ENCODE measurements around the gene ZNF736.
A peak's percentile ranks its signal among the peaks of the same experiment; 100 is the strongest.
"Not testable (repeated sequence)": the region's sequence is repeated elsewhere in the genome, so short reads cannot be mapped to it uniquely, and the experiment has no call there.

The ZNF736 gene

DNA sequence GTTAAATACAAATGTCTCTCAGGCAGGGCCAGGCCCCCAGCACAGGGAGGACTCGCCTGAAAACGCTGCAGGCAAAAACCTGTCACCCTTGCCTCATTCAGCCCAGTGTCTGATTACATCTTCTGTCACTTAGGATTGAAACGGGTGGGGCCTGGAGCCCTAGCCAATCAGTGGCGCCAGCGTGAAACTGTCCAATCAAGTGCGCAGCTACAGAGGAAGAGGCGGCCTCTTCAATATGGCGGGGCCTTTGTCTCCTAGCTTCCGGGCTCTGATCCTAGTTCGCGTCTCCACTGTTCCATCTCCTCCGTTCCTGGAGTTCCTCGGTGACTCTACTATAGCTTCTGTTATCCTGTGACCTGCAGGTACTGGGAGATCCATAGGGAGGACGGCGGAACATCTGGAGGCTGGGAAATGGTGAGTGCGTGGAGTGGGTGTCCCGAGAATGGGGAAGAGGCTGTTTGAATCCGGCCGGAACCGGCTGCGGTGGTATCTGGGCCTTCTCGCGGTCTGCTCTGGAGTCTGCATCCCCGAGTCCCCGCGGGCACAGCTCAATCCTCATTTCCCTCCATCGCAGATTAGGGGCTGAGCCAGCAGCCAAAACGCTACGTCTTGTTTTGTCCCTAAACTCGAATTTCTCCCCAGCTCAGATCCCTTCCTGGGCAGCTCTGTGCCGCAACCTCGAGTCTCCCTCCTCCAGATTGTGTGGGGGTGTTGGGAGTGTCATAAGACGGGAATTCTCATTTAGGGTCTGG, at the start of gene ZNF736:
Gene ZNF736, plus strand, starts transcription at position 222 of the 752 bp plus-strand sequence. Its CDS starts 190 bp downstream, at position 412.
- DNase-seq = peak; percentile 90

DNA sequence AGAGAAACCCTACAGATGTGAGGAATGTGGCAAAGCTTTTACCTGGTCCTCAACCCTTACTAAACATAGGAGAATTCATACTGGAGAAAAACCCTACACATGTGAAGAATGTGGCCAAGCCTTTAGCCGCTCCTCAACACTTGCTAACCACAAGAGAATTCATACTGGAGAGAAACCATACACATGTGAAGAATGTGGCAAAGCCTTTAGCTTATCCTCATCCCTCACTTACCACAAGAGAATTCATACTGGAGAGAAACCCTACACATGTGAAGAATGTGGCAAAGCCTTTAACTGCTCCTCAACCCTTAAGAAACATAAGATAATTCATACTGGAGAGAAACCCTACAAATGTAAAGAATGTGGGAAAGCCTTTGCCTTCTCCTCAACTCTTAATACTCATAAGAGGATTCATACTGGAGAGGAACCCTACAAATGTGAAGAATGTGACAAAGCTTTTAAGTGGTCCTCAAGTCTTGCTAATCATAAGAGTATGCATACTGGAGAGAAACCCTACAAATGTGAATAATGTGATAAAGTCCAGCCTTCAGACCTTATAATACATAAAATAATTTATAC, 47.3 kb upstream of the ZNF736 start:
- DNase-seq = no peak

DNA sequence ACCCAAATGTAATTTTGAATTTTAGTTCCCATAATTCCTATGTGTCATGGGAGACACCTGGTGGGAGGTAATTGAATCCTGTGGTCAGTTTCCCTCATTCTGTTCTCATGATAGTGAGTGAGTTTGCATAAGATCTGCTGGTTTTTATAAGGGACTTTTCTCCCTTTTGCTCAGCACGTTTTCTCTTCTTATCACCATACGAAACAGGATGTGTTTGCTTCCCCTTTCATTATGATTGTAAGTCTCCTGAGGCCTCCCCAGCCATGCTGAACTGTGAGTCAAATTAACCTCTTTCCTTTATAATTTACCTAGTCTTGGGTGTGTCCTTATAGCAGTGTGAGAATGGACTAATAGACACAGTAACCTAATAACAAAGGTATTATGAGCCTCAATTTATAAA, 36.1 kb upstream of the ZNF736 start:
- DNase-seq = no peak

DNA sequence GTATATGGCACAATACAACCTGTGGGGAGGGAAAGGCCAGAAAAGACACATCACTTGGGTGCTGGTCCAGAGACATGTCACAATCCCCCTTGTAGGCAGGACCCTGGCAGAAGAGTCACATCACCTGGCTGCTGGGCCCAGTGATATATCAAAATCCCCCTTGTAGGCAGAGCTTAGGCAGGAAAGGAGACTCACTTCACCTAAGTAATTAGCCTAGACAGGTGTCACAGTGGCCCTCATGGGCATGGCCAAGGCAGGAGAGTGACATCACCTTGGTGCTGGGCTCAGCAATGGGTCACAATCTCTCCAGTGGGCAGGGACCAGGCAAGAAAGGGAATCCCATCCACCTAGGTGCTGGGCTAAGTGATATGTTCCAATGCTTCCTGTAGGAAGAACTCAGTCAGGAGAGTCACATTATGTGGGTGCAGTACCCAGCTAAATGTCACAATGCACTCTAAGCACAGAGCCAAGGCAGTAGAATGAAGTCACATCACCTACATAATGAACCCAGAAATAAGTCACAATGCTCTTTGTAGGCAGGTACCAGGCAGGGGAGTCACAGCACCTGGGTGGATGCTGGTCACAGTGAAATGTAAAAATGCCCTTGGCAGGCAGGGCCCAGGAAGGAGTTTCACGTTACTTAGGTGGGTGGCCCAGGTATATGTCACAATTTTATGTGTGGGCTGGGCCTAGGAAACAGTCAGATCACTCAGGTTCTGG, 18.9 kb upstream of the ZNF736 start:
- DNase-seq = no peak

DNA sequence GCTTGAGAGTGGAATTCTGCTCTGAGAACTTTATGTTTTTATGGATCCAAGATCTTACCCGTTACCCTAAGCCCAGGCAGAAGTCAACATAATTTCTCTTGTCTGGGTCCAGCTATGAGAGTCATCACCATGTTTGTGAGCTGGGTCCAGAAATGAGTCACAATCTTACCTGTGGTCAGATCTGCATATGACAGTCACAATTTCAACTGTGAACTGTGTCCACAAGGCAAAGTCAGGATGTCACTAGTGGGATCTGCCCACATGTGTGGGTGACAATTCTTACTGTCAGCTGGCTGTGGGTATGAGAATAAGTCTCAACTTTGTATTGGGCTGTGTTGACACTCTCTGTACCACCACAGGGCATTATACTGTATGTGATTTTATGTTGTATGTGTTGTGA, 16.3 kb upstream of the ZNF736 start:
- not testable (repeated sequence) for DNase-seq

DNA sequence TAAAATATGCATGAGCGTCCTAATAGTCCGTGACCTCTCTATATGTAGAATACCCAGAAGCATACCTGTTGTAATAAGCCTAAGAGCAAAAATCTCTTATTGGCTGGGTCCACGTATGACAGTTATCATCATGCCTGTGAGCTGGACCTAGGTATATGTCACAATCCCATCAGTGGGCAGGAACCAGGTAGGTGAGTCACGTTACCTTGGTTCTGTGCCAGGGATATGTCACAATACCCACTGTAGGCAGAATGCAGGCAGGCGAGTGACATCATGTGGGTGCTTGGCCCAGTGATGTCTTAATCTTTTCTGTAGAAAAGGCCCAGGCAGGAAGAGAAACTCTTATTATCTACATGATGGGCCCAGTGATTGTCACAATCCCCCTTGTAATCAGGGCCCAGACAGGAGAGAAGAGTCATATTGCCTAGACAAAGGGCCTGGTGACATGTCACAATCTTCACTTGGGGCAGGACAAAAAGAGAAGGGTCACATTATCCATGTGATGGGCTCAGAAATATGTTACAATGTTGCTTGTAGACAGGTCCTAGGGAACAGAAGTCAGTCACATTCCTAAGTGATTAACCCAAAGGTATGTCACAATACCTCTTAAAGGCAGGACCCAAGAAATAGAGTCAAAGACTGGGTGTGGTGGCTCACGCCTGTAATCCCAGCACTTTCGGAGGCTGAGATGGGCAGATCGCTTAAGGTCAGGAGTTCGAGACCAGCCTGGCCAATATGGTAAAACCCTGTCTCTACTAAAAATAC, 12.9 kb upstream of the ZNF736 start:
- DNase-seq = no peak

DNA sequence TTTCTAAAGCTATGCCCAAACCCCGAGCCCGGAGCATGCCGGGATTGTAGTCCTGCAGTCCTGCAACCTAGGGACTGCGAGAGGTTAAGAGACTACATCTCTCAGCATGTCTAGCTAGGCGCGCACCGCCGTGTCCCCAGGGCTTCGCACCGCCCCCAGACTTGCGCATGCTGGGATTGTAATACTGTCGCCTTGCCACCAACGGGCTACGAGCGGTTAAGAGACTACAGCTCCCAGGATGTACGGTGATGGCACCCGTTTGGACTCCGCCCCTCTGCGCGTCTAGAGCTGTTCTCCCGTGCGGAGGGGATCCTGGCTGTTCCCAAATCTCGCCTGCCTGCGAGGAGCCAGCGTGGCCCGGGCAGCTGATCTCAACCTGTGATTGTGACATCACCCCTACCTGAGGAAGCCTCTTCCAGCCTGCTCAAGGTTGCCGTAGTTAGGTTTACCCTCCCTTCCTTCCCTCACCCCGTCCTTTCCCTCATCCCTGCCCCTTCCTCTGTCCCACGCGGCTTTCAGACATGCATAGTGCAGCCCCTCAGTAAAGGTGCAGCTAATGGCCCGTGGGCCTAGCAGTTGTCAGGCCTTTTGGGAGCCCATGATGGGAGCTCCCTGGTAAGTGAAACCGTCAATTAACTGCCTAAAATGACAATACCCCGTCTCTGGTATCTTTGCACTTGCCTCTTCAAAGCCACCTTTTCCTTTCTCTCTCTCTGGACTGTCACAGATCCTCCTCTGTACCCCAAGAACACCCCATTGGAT, 6.3 kb upstream of the ZNF736 start:
- DNase-seq = peak; percentile 92

DNA sequence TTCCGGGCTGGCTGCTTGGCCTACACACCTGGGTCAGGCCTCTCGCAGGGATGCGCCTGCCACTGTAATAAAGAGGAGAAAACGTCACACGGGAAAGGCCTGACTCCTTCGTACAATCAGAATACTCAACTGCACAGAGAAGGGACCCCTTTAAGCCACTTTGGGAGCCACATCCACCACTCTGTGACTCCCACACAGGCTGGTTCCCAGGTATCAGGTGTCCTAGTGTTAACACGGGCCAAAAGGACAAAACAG, 5.8 kb upstream of the ZNF736 start:
- DNase-seq = no peak

DNA sequence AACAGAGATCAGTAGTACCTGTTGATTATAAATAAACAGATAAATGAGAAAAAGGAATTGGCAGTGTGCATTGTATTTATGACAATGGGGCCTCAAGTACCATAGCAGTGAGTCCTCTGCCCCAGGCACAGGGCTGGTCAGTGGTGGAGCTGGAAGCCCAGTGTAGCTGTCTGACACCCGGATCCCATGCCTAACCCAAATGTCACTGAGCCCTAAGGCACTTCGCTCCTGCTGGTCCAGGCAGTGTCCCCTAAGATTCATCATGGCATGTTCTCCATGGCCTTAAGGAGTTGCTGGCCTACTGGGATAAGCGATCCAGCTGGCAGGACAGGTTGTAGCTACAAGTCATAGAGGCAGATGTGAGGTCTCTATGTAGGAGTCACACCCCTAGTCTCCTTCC, 3.3 kb upstream of the ZNF736 start:
- no peak for DNase-seq

DNA sequence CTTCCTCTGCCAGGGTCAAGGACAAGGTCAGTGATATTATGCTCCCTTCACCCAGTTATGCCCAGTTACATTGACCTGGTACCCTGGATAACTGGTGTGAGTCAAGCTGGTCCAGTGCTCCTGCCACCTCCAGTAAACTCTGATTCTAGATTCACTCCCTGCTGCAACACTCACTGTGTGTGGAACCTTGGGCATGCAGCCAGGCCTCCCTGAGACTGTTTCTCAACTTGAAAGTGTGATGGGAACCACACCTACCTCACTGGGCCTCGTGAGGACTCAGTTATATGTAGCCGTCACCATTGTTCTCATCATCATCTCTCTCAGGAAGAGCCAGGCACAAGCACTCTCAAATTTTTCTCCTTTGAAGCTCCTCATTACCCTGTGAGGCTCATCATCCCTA, 935 bp upstream of the ZNF736 start:
- DNase-seq = no peak

DNA sequence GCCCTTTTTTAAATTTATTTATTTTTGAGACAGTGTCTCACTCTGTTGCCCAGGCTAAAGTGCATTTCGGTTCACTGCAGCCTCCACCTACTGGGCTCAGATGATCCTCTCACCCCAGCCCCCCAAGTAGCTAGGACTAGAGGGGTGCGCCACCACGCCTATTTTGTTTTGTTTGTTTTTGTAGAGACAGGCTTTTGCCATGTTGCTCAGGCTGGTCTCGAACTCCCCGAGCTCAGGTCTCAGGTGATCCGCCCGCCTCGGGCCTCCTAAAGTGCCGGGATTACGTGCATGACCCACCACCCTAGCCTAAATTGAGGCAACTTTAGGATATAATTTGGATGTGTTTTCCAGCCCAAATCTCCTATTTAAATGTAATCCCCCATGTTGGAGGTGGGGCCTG, 805 bp downstream of the ZNF736 start:
- DNase-seq = no peak

DNA sequence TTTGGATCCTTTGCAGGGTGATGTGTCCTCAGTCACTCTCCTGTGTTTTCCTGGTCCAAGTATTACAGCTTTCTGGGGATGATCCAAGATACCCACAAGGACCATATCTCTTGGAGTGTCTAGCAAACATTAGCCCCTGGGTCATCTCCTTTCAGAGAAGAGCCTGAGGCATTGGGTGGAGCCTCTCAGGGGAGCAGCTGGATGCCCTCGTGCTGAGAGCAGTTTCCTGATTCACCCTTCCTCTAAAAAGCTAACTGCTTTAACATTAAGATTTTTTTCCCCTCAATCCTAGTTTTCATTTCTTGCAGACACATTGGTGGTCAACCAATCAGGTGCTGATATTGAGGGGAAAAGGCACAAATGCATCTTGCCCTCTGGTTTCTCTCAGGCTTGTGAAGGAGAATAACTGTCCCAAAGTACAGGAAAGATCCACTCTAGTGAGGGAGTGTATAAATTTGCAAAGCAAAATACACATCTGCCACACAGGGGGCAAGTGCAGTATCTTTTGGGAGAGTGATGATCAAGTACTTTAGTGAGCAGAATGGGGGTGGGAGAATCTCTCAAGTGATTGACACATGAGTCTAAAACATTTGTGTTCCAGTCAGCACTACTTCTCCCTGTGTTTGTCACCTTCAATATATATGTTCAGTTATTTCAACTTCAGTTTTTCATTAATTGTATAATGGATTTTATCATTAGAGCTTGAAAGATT, 2.4 kb downstream of the ZNF736 start:
- not testable (repeated sequence) for DNase-seq

DNA sequence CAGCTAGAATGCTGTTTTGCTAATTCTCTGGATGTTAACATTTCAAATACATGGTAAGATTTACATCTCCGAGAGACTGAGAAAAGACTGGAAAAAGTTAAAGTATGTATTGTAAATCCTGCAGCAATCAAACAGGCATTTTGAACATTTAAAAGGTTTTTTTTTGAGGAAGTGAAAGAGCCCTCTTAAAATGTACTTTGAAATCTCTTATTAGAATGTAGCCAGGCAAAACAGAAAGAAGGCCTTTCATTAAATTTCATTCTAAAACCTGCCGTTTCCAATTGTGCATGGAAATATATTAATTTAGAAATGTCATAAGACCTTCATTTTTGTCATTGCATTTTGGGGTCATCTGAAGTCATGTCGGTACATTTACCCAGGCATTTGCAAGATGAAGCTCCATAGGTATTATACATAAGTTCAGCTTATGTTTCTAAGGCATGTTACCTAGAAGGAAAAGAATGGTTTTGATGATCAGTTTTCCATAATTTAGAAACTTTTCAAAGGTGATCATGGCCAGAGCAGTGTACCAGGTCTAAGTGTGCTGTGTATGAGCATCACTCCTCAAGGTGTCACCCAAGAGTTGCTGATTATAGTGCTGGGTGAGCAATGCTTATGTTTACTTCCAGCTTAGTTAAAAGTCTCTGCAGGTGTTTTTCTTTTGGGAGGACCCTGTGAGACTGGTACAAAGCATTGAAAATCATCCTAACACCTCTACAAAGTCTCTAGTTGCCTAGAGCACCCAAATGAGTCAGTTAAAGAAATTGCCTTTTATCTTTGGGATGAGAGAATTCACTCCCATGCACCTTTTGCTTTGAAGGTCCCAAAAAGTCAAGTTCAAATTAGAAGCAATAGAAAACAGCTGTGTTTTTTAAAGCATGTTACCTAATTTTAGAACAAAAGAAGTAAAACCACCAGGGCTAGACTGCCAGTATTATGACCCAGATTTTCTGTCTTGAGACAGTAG, 7.1 kb downstream of the ZNF736 start:
- DNase-seq = no peak

DNA sequence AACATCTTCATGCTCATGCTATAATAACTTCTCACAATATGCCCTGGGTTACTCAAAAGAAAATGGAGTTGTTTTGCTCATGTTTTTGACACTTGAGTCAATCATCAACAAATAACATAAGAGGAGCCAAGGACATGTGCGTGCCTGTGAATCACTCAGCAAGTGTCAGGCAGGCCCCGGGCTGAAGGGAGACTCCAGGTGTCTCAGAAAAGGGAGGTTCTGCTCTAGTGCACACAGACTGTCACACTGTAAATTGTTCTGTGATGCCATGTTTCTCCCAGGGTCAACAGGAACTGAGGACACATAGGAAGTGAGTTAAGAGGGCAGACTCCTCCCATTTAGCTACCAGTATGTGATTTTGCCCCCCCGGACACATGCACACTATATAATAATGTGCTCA, 10.4 kb downstream of the ZNF736 start:
- DNase-seq = not testable (repeated sequence)

DNA sequence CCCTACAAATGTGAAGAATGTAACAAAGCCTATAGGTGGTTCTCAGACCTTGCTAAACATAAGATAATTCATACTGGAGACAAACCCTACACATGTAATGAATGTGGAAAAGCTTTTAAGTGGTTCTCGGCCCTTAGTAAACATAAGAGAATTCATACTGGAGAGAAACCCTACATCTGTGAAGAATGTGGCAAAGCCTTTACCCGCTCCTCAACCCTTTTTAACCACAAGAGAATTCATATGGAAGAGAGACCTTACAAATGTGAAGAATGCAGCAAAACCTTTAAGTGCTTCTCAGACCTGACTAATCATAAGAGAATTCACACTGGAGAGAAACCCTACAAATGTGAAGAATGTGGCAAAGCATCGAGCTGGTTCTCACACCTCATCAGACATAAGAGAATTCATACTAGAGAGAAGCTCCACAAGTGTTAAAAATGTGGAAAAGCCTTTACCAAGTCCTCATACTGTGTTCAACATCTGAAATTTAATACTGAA, 35.0 kb downstream of the ZNF736 start:
- not testable (repeated sequence) for DNase-seq

DNA sequence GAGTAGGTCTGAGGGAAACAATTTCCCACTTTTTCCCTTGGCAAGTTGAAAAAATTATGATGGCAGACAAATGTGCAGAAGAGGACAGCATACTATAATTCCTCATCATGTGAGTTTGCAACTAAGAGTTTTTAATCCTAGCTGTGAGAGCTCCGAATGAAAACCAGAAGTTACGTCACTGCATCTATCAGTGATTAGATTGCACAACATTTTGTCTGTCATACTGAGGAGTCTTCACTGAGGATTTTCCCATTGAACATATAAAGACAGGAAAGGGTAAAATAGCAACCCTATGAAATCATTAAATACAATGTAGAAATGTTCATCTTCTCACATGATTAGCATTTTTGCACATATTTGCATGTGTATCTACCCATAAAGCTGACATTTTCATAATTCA, 45.8 kb downstream of the ZNF736 start:
- no peak for DNase-seq

DNA sequence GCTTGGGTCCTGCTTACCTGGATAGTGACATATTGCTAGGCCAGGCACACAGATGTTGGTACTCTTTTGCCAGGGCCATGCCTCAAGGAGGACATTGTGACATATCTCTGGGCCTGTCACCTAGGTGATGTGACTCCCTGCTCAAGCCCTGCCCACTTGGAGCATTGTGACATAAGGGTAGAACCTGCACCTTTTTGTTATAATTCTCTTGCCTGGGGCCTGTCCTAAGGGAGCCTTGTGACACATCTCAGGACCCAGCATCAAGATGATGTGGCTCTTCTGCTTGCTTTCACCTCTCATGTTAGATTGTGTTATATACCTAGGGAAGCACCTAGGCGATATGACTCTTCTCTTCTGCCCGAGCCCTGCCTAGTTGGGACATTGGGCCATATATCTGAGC, 57.4 kb downstream of the ZNF736 start:
- no peak for DNase-seq

DNA sequence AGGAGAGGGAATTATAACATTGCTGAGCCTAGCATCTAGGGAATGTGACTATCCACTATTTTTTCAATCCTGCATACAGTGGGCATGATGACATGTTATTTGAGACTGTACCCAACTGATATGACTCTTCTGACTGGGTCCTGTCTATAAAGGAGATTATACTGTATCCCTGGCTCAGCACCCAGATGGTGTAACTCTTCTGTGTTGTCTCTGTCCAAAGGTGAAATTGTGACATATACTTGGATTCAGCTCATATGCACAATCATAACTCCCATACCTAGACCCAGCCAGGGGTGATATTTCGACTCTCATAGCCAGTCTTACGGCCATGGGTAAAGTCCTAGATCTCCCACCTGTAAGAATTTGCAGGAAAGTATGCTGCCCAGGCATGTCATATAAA, 59.3 kb downstream of the ZNF736 start:
- DNase-seq = no peak

DNA sequence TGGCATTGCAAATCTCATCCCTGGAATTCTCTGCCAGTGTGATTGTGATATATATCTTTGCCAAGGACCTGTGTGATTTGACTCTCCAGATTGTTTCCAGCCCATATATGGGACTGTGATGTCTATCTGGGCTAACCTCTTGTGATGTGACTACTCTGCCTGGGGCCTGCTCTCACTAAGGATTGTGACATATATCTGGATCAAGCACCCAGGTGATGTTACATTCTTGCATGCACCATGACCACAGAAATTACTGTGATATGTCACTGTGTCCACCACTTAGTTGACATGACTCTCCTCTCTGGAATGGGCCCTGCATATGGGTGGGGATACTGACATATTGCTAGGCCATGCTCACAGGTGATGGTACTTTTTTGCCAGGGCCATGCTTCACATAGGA, 86.6 kb downstream of the ZNF736 start:
- no peak for DNase-seq

All from NCI-H526 treated with DMSO at 0.1 percent for 48 hours (cell line).